Mesendoderm (in vitro differentiated cells): ENCODE measurements around the gene LRRC28.

ENCODE experiments used
- DNase-seq: peaks from one replicate; pipeline ENCODE4 v3.0.0; 2013
- H2AK5ac ChIP-seq: 2 replicates; pipeline ENCODE4 v1.6.1; 2013; ENCODE audit warnings: low read length, inconsistent platforms
- H2BK120ac ChIP-seq: 2 replicates; pipeline ENCODE4 v1.6.1; 2013; ENCODE audit warnings: low read depth, mild to moderate bottlenecking, low read length, moderate library complexity, mixed read lengths
- H2BK15ac ChIP-seq: replicated peaks from 2 replicates; pipeline ENCODE4 v1.6.1; 2013; ENCODE audit warnings: low read depth, mild to moderate bottlenecking, moderate library complexity
- H2BK5ac ChIP-seq: 2 replicates; pipeline ENCODE4 v1.6.1; 2013; ENCODE audit warnings: low read length, inconsistent platforms
- H3K18ac ChIP-seq: 2 replicates; pipeline ENCODE4 v1.6.1; 2013; ENCODE audit warnings: mild to moderate bottlenecking, low read length, mixed read lengths
- H3K23ac ChIP-seq: one replicate; pipeline ENCODE4 v1.6.1; 2013; ENCODE audit warnings: low read length
- H3K27ac ChIP-seq: 2 replicates; pipeline ENCODE4 v1.5.1; 2013; ENCODE audit warnings: low read depth, mild to moderate bottlenecking, inconsistent platforms, low read length, moderate library complexity
- H3K27me3 ChIP-seq: 2 replicates; pipeline ENCODE4 v1.6.1; 2013; ENCODE audit warnings: low read length, control low read depth, mild to moderate bottlenecking, inconsistent platforms; ENCODE audit not compliant: insufficient read depth, poor library complexity
- H3K36me3 ChIP-seq: 2 replicates; pipeline ENCODE4 v1.6.1; 2013; ENCODE audit warnings: low read length, inconsistent platforms; ENCODE audit not compliant: control insufficient read depth, insufficient read depth
- H3K4ac ChIP-seq: one replicate; pipeline ENCODE4 v1.6.1; 2013; ENCODE audit warnings: low read depth, mild to moderate bottlenecking, low read length, moderate library complexity
- H3K4me1 ChIP-seq: 2 replicates; pipeline ENCODE4 v1.6.1; 2013; ENCODE audit warnings: low read depth, low read length, inconsistent platforms; ENCODE audit not compliant: control insufficient read depth
- H3K4me2 ChIP-seq: 2 replicates; pipeline ENCODE4 v1.6.1; 2013; ENCODE audit warnings: low read length
- H3K4me3 ChIP-seq: 2 replicates; pipeline ENCODE4 v1.5.1; 2013; ENCODE audit warnings: mild to moderate bottlenecking, low read length
- H3K56ac ChIP-seq: one replicate; pipeline ENCODE4 v1.6.1; 2013; ENCODE audit warnings: low read length
- H3K79me1 ChIP-seq: 2 replicates; pipeline ENCODE4 v1.6.1; 2013; ENCODE audit warnings: low read length, inconsistent platforms
- H3K79me2 ChIP-seq: 2 replicates; pipeline ENCODE4 v1.6.1; 2013; ENCODE audit warnings: mild to moderate bottlenecking, low read length; ENCODE audit not compliant: control insufficient read depth, insufficient read depth
- H3K9ac ChIP-seq: 2 replicates; pipeline ENCODE4 v1.6.1; 2013; ENCODE audit warnings: low read length, inconsistent platforms
- H4K5ac ChIP-seq: one replicate; pipeline ENCODE4 v1.6.1; 2013; ENCODE audit warnings: low read length
- H4K8ac ChIP-seq: one replicate; pipeline ENCODE4 v1.6.1; 2013; ENCODE audit warnings: low read depth, mild to moderate bottlenecking, control low read depth, low read length, moderate library complexity
- WGBS: extraction: QIAGEN DNeasy Blood & Tissue Kit; methylation state at CpG from one replicate; pipeline ENCODE4 v1.1.7; 2013; ENCODE audit warnings: low lambda C conversion rate, missing lambda C conversion rate; ENCODE audit not compliant: insufficient coverage; ENCODE audit errors: extremely low coverage; 5-methylcytosine and 5-hydroxymethylcytosine counted together

Gene LRRC28

DNA sequence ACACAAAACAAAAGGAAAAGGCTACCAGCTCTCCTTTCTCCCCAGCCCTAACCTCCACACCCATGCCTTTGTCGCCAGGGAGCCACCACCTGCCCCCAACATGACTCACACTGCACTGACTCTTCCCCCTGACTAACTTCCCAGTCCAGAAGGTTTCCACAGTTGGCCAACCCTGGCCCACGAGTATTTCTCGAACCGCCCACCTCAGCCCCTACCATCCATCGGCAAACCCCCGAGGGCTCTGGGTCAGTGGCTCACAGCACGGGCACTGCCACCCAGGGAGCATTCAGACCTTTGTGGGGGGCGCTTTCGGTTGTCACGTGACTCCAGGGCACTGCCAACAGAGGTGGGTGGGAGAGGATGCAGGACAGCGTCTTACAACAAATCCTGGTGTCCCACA, 152.3 kb downstream of the LRRC28 start:
- Histone ChIP-seq H3K23ac (no peak overlapping the region), H3K4me2 (no peak overlapping the region), H3K9ac (no peak overlapping the region), H3K79me2 (no peaks in the 10 kb centered on the region), H3K56ac (no peak overlapping the region), H2BK5ac (no peak overlapping the region), H3K18ac (no peak overlapping the region), H3K27me3 (no peaks in the 10 kb centered on the region), H4K8ac (no peak overlapping the region), H2BK15ac (no peak overlapping the region), H3K36me3 (no peaks in the 10 kb centered on the region), H3K4ac (no peak overlapping the region), H2BK120ac (no peak overlapping the region), H3K27ac (no peak overlapping the region), H3K79me1 (no peaks in the 10 kb centered on the region), H3K4me3 (no peak overlapping the region), H3K4me1 (no peaks in the 10 kb centered on the region), H2AK5ac (no peak overlapping the region), H4K5ac (no peak overlapping the region)
- no peak for DNase-seq
- WGBS: no CpG with 5 or more reads among the region's 11 CpGs

DNA sequence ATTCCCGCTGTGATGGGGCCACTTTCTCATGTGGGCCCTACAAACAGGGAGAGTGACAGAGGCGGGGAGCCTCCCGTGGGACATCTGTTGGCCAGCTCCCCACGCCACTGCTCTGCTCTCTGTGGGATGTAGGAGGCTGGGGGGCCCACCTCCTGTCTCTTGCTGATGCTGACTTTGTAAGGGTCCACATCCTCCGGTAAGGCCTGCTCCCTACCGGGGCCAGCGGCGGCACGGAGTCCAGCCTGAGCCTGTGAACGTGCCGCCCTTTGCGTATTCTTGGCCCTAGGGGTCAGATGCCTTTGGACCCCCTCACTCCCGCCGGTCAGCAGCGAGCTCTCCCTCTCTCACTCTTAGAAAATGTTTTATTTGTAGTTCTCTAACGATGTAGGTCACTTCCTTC, 153.2 kb downstream of the LRRC28 start:
- Histone ChIP-seq H3K79me1 (no peaks in the 10 kb centered on the region), H3K4me3 (no peak overlapping the region), H3K56ac (no peak overlapping the region), H3K79me2 (no peaks in the 10 kb centered on the region), H3K27me3 (no peaks in the 10 kb centered on the region), H3K18ac (no peak overlapping the region), H3K4me1 (no peaks in the 10 kb centered on the region), H2BK5ac (no peak overlapping the region), H2AK5ac (no peak overlapping the region), H3K27ac (no peak overlapping the region), H3K36me3 (no peaks in the 10 kb centered on the region), H3K9ac (no peak overlapping the region), H3K23ac (no peak overlapping the region), H3K4ac (no peak overlapping the region), H4K8ac (no peak overlapping the region), H3K4me2 (no peak overlapping the region), H2BK120ac (no peak overlapping the region), H4K5ac (no peak overlapping the region), H2BK15ac (no peak overlapping the region)
- DNase-seq: no peak
- no CpG with 5 or more reads among the region's 16 CpGs for WGBS

DNA sequence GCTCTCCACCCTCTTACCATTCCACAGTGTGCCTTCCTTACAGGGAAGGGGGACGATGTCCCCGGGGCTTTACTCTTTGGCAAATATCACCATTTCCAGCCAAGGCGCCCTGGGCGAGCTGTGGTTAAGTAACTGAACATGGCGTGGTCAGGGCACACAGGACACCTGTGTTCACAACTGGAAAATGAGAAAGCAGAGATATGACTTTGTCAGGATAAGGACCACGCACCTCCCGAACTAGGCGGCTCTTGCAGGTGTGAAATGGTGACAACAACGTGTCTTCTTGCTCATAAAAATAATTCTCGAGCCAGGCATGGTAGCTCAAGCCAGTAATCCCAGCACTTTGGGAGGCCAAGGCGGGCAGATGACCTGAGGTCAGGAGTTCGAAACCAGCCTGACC, 154.8 kb downstream of the LRRC28 start:
- H3K56ac ChIP-seq: no peak overlapping the region
- H2AK5ac ChIP-seq: no peak overlapping the region
- H3K9ac ChIP-seq: no peak overlapping the region
- H3K27ac ChIP-seq: no peak overlapping the region
- no peak overlapping the region for H3K4me3 ChIP-seq
- H3K79me1 ChIP-seq: no peaks in the 10 kb centered on the region
- no peak overlapping the region for H3K18ac ChIP-seq
- no CpG with 5 or more reads among the region's 12 CpGs for WGBS
- no peak overlapping the region for H3K4ac ChIP-seq
- H2BK15ac ChIP-seq: no peak overlapping the region
- no peak overlapping the region for H2BK120ac ChIP-seq
- H4K5ac ChIP-seq: no peak overlapping the region
- no peaks in the 10 kb centered on the region for H3K36me3 ChIP-seq
- H3K79me2 ChIP-seq: no peaks in the 10 kb centered on the region
- no peak for DNase-seq
- H3K4me1 ChIP-seq: no peaks in the 10 kb centered on the region
- no peak overlapping the region for H4K8ac ChIP-seq
- H2BK5ac ChIP-seq: no peak overlapping the region
- no peak overlapping the region for H3K4me2 ChIP-seq
- H3K27me3 ChIP-seq: no peaks in the 10 kb centered on the region
- no peak overlapping the region for H3K23ac ChIP-seq

DNA sequence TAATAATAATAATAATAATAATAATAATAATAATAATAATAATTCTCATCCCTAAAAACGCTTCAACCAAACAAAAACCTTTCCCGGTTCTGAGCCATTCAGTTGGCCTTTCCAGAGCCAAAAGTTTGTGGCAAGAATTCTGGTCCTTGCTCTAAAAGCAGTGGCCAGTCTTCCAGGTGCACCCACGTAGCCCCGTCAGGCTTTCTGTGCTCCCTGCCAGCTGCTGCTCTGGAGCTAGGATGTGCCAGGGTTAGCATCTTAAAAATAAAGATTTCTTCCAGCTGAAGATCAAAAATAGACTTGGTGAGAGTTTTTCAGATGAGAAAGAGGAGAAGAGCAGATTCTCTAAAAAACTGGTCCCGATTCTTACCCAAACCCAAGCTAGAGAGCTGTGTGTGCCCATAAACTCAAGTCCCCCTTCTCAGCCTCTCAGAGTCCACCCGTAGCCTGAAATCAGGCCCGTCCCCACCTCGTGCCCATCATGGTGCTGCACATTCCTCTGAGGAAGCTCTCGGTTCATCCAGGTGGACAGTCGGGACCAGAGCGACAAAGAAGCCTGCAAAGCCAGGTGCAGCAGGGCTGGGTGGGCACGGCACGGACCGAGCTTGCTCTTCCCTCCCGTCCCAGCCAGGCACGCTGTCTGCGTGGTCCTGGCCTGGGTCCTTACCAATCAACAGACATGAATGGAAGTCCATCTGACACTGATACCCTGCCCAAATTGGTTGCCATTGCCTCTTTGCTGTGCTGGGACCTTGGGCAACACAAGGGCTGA, 155.6 kb downstream of the LRRC28 start:
- H4K8ac ChIP-seq: no peak overlapping the region
- no peak overlapping the region for H2BK120ac ChIP-seq
- H3K36me3 ChIP-seq: no peaks in the 10 kb centered on the region
- DNase-seq: no peak
- H3K4me1 ChIP-seq: no peaks in the 10 kb centered on the region
- H3K23ac ChIP-seq: no peak overlapping the region
- no peaks in the 10 kb centered on the region for H3K79me1 ChIP-seq
- no peak overlapping the region for H2BK15ac ChIP-seq
- no peak overlapping the region for H4K5ac ChIP-seq
- no peak overlapping the region for H3K27ac ChIP-seq
- no peak overlapping the region for H2AK5ac ChIP-seq
- WGBS: no CpG with 5 or more reads among the region's 17 CpGs
- H3K4me2 ChIP-seq: no peak overlapping the region
- no peak overlapping the region for H3K9ac ChIP-seq
- no peak overlapping the region for H3K4me3 ChIP-seq
- H3K27me3 ChIP-seq: no peaks in the 10 kb centered on the region
- no peak overlapping the region for H3K18ac ChIP-seq
- H3K56ac ChIP-seq: no peak overlapping the region
- no peak overlapping the region for H3K4ac ChIP-seq
- no peaks in the 10 kb centered on the region for H3K79me2 ChIP-seq
- H2BK5ac ChIP-seq: no peak overlapping the region

- H3K4me1 ChIP-seq: no peaks in the 10 kb centered on the region
- H2BK5ac ChIP-seq: no peak overlapping the region
- H3K9ac ChIP-seq: no peak overlapping the region
- H3K79me2 ChIP-seq: no peaks in the 10 kb centered on the region
- WGBS: no CpG with 5 or more reads among the region's 5 CpGs
- no peak overlapping the region for H3K18ac ChIP-seq
- no peak for DNase-seq
- no peak overlapping the region for H2BK15ac ChIP-seq
- H3K4ac ChIP-seq: no peak overlapping the region
- no peak overlapping the region for H3K4me3 ChIP-seq
- no peak overlapping the region for H3K23ac ChIP-seq
- no peak overlapping the region for H4K5ac ChIP-seq
- H2BK120ac ChIP-seq: no peak overlapping the region
- H4K8ac ChIP-seq: no peak overlapping the region
- H3K36me3 ChIP-seq: no peaks in the 10 kb centered on the region
- H3K4me2 ChIP-seq: no peak overlapping the region
- no peaks in the 10 kb centered on the region for H3K79me1 ChIP-seq
- H2AK5ac ChIP-seq: no peak overlapping the region
- H3K56ac ChIP-seq: no peak overlapping the region
- H3K27me3 ChIP-seq: no peaks in the 10 kb centered on the region
- no peak overlapping the region for H3K27ac ChIP-seq
Observed at GRCh38 chr15:99407716-99408115, 156.4 kb downstream of the LRRC28 start.
